ENCODE measurements around the gene ABHD1.

Gene ABHD1

GRCh38 chr2:27145682-27146081 is 22.1 kb downstream of the ABHD1 start:
- DNase-seq (ENCODE audit: low read depth in 1 of 2, low spot score in 1 of 2), result no peak

GRCh38 chr2:27147935-27148334 is 24.3 kb downstream of the ABHD1 start:
- DNase-seq (ENCODE audit: low read depth in 1 of 2, low spot score in 1 of 2), result no peak
- Histone ChIP-seq H3K4me3 (replicated peaks; ENCODE audit: insufficient read depth, low read length) (no peak overlapping the region), H3K27ac (replicated peaks) (no peak overlapping the region), H3K27me3 (ENCODE audit: insufficient read depth, poor library complexity, severe bottlenecking) (peaks cover 2% of the 10 kb centered on the region)
- TF ChIP-seq POLR2AphosphoS5 (IDR thresholded peaks at IDR 0.05; ENCODE audit: low read depth) (no peak), SPI1 (IDR thresholded peaks at IDR 0.05; ENCODE audit: borderline replicate concordance, low read depth) (no peak), GABPA (IDR thresholded peaks at IDR 0.05; ENCODE audit: low read depth) (no peak)
- TF ChIP-seq, protein P1, sequence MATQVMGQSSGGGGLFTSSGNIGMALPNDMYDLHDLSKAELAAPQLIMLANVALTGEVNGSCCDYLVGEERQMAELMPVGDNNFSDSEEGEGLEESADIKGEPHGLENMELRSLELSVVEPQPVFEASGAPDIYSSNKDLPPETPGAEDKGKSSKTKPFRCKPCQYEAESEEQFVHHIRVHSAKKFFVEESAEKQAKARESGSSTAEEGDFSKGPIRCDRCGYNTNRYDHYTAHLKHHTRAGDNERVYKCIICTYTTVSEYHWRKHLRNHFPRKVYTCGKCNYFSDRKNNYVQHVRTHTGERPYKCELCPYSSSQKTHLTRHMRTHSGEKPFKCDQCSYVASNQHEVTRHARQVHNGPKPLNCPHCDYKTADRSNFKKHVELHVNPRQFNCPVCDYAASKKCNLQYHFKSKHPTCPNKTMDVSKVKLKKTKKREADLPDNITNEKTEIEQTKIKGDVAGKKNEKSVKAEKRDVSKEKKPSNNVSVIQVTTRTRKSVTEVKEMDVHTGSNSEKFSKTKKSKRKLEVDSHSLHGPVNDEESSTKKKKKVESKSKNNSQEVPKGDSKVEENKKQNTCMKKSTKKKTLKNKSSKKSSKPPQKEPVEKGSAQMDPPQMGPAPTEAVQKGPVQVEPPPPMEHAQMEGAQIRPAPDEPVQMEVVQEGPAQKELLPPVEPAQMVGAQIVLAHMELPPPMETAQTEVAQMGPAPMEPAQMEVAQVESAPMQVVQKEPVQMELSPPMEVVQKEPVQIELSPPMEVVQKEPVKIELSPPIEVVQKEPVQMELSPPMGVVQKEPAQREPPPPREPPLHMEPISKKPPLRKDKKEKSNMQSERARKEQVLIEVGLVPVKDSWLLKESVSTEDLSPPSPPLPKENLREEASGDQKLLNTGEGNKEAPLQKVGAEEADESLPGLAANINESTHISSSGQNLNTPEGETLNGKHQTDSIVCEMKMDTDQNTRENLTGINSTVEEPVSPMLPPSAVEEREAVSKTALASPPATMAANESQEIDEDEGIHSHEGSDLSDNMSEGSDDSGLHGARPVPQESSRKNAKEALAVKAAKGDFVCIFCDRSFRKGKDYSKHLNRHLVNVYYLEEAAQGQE (IDR thresholded peaks at IDR 0.05; ENCODE audit: insufficient replicate concordance, low read depth), result no peak
- TF ChIP-seq, protein P2, sequence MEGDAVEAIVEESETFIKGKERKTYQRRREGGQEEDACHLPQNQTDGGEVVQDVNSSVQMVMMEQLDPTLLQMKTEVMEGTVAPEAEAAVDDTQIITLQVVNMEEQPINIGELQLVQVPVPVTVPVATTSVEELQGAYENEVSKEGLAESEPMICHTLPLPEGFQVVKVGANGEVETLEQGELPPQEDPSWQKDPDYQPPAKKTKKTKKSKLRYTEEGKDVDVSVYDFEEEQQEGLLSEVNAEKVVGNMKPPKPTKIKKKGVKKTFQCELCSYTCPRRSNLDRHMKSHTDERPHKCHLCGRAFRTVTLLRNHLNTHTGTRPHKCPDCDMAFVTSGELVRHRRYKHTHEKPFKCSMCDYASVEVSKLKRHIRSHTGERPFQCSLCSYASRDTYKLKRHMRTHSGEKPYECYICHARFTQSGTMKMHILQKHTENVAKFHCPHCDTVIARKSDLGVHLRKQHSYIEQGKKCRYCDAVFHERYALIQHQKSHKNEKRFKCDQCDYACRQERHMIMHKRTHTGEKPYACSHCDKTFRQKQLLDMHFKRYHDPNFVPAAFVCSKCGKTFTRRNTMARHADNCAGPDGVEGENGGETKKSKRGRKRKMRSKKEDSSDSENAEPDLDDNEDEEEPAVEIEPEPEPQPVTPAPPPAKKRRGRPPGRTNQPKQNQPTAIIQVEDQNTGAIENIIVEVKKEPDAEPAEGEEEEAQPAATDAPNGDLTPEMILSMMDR (IDR thresholded peaks at IDR 0.05; ENCODE audit: insufficient read depth, low read length), result no peak

More at GRCh38 chr2:27145682-27146081, 22.1 kb downstream of the ABHD1 start:
- Histone ChIP-seq H3K27me3 (ENCODE audit: insufficient read depth, poor library complexity, severe bottlenecking) (peaks cover 2% of the 10 kb centered on the region), H3K27ac (replicated peaks) (no peak overlapping the region), H3K4me3 (replicated peaks; ENCODE audit: insufficient read depth, low read length) (no peak overlapping the region)
- TF ChIP-seq GABPA (IDR thresholded peaks at IDR 0.05; ENCODE audit: low read depth) (no peak), POLR2AphosphoS5 (IDR thresholded peaks at IDR 0.05; ENCODE audit: low read depth) (no peak), SPI1 (IDR thresholded peaks at IDR 0.05; ENCODE audit: borderline replicate concordance, low read depth) (no peak)
- TF ChIP-seq, protein P1 (IDR thresholded peaks at IDR 0.05; ENCODE audit: insufficient replicate concordance, low read depth), result no peak
- TF ChIP-seq, protein P2 (IDR thresholded peaks at IDR 0.05; ENCODE audit: insufficient read depth, low read length), result no peak

DNA sequence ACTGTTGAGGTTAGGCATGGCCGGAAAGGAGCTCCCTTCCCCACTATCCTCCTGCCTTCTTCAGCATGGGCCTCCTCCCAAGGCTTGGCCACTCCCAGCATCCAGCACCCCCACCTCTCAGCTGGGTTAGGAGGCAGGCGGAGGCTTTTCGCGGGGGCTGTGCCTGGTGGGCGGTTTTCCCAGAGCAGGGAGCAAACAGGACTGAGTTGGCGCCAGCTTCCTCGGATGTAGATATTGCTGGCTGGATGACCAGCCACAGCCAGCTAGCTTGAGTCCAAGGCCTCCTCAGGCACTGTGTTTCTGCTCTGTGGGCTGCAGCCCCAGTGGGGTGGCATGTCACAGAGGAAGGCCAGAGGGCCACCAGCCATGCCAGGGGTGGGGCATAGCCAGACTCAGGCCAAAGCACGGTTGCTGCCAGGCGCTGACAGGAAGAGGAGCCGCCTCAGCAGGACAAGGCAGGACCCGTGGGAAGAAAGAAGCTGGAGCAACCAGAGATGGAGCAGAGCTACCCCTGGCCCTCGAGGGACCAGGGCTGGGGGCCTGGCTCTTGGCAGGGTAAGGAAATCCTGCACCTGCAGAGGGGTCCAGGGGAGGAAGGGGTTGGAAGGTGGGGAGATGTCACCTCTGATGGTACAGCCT is 25.3 kb downstream of the ABHD1 start, which contains the start of gene TCF23:
Gene TCF23, plus strand, starts transcription at position 204 of the 639 bp plus-strand sequence. Its CDS starts 130 bp downstream, at position 334.
- H3K27ac ChIP-seq (replicated peaks), result no peak within 1 kb of the TSS
- no peak for DNase-seq (ENCODE audit: low read depth in 1 of 2, low spot score in 1 of 2)
- peaks cover under 1% of the 10 kb centered on the region for H3K27me3 ChIP-seq (ENCODE audit: insufficient read depth, poor library complexity, severe bottlenecking)
- no peak within 1 kb of the TSS for H3K4me3 ChIP-seq (replicated peaks; ENCODE audit: insufficient read depth, low read length)
- no peak for TF ChIP-seq POLR2AphosphoS5 (IDR thresholded peaks at IDR 0.05; ENCODE audit: low read depth)
- TF ChIP-seq SPI1 (IDR thresholded peaks at IDR 0.05; ENCODE audit: borderline replicate concordance, low read depth), result no peak
- TF ChIP-seq GABPA (IDR thresholded peaks at IDR 0.05; ENCODE audit: low read depth), result no peak
- TF ChIP-seq, protein P1 (IDR thresholded peaks at IDR 0.05; ENCODE audit: insufficient replicate concordance, low read depth), result no peak
- TF ChIP-seq, protein P2 (IDR thresholded peaks at IDR 0.05; ENCODE audit: insufficient read depth, low read length), result no peak
